Measurements from ENCODE around the gene HIVEP2.

The HIVEP2 gene

GRCh38 chr6:142968601-142969000 is 23.6 kb upstream of the HIVEP2 start:
- TF ChIP-seq CTCF (IDR thresholded peaks at IDR 0.05; ENCODE audit: insufficient read depth, low read depth, low read length, missing control alignments) = no peak
- DNase-seq (ENCODE audit: low read depth) = no peak
- no peak overlapping the region for H3K4me3 ChIP-seq (ENCODE audit: low read length)

- H3K4me3 ChIP-seq (ENCODE audit: low read length) = no peak overlapping the region
- no peak for DNase-seq (ENCODE audit: low read depth)
- no peak for TF ChIP-seq CTCF (IDR thresholded peaks at IDR 0.05; ENCODE audit: insufficient read depth, low read depth, low read length, missing control alignments)
Measured at GRCh38 chr6:142966294-142966693, 21.3 kb upstream of the HIVEP2 start.

- H3K4me3 ChIP-seq (ENCODE audit: low read length) = no peak overlapping the region
- DNase-seq (ENCODE audit: low read depth) = no peak
- no peak for TF ChIP-seq CTCF (IDR thresholded peaks at IDR 0.05; ENCODE audit: insufficient read depth, low read depth, low read length, missing control alignments)
Measured at GRCh38 chr6:142965164-142965563, 20.2 kb upstream of the HIVEP2 start.

DNA sequence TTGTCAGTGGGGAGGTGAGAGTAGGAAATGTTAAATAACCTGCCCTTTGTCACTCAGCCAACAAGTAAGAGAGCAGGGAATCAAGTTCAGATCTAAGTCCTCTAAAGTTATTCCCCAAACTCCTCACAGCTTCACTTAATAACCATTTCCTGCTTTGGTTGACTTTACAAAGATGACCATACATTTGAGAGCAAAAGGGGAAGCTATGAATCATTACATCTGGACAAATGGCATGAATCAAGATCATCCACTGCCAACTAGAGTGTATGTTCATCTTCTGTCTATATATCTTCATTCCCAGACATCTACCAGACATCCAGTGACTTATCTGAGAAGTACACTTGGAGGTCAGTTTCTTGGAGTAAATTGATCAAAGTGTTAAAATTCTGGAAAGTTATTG is 15.1 kb upstream of the HIVEP2 start:
- no peak for TF ChIP-seq CTCF (IDR thresholded peaks at IDR 0.05; ENCODE audit: insufficient read depth, low read depth, low read length, missing control alignments)
- peak; percentile 13 for DNase-seq (ENCODE audit: low read depth)
- H3K4me3 ChIP-seq (ENCODE audit: low read length) = no peak overlapping the region

- no peak for TF ChIP-seq CTCF (IDR thresholded peaks at IDR 0.05; ENCODE audit: insufficient read depth, low read depth, low read length, missing control alignments)
- no peak overlapping the region for H3K4me3 ChIP-seq (ENCODE audit: low read length)
- DNase-seq (ENCODE audit: low read depth) = no peak
Measured at GRCh38 chr6:142958343-142958742, 13.4 kb upstream of the HIVEP2 start.

- no peak for DNase-seq (ENCODE audit: low read depth)
- TF ChIP-seq CTCF (IDR thresholded peaks at IDR 0.05; ENCODE audit: insufficient read depth, low read depth, low read length, missing control alignments) = no peak
- H3K4me3 ChIP-seq (ENCODE audit: low read length) = no peak overlapping the region
Measured at GRCh38 chr6:142956726-142957125, 11.8 kb upstream of the HIVEP2 start.

DNA sequence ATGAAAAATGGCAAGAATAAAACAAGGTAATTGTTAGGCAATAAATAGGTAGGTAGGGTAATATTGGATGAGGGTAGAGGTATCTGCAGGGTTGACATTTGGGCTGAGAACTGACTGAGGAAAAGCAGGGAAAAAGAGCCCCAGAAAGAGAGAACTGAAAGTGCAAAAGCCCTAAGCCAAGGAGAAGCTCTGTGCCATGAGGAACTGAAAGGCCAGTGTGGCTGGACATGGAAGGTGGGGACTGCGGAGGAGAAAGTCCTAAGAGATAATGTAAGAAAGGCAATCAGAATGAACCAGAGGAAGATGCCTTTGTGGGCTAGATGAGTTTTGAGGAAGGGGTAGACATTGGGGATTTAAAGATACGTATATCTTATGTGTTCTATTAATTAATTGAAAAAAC is 9.9 kb upstream of the HIVEP2 start:
- no peak overlapping the region for H3K4me3 ChIP-seq (ENCODE audit: low read length)
- no peak for TF ChIP-seq CTCF (IDR thresholded peaks at IDR 0.05; ENCODE audit: insufficient read depth, low read depth, low read length, missing control alignments)
- no peak for DNase-seq (ENCODE audit: low read depth)
